Bronchial epithelial cell (primary cell): ENCODE data around the gene GPR84. TPM values are rescaled to one million over a fixed set of nuclear protein-coding genes. Genes with fewer than 3 reads are reported as not detected.

Source experiments
- DNase-seq: peaks from one replicate; pipeline ENCODE4 v3.0.0-alpha.2; 2010; ENCODE audit warnings: low read depth
- FAIRE-seq: peaks from 2 replicates; lab custom pipeline; 2011; peaks lifted over from hg19 to GRCh38; lab: Jason Lieb, UNC
- H3K27me3 ChIP-seq: 2 replicates; pipeline ENCODE4 v1.5.1; 2011; ENCODE audit warnings: low read length; ENCODE audit not compliant: control insufficient read depth, insufficient read depth
- H3K36me3 ChIP-seq: 2 replicates; pipeline ENCODE4 v1.5.1; 2011; ENCODE audit warnings: low read length; ENCODE audit not compliant: control insufficient read depth, insufficient read depth
- H3K4me3 ChIP-seq: 2 replicates; pipeline ENCODE4 v1.5.1; 2011; ENCODE audit warnings: mild to moderate bottlenecking, low read depth, low read length, control low read depth
- total RNA-seq: library from RNA; depleted of rRNA; stranded (reverse); fragments of >200 nt; gene quantifications from 2 replicates; pipeline ENCODE4 v1.2.1, GENCODE V29; 2014
- TF ChIP-seq, protein P1 (sequence below): IDR thresholded peaks from 2 replicates; pipeline ENCODE4 v1.5.1; 2011; ENCODE audit warnings: mild to moderate bottlenecking, moderate library complexity, low read length, control low read depth, inconsistent platforms; ENCODE audit not compliant: insufficient read depth, severe bottlenecking

GPR84 gene
- total RNA-seq, 1 donor from 2014 or later = not detected

DNA sequence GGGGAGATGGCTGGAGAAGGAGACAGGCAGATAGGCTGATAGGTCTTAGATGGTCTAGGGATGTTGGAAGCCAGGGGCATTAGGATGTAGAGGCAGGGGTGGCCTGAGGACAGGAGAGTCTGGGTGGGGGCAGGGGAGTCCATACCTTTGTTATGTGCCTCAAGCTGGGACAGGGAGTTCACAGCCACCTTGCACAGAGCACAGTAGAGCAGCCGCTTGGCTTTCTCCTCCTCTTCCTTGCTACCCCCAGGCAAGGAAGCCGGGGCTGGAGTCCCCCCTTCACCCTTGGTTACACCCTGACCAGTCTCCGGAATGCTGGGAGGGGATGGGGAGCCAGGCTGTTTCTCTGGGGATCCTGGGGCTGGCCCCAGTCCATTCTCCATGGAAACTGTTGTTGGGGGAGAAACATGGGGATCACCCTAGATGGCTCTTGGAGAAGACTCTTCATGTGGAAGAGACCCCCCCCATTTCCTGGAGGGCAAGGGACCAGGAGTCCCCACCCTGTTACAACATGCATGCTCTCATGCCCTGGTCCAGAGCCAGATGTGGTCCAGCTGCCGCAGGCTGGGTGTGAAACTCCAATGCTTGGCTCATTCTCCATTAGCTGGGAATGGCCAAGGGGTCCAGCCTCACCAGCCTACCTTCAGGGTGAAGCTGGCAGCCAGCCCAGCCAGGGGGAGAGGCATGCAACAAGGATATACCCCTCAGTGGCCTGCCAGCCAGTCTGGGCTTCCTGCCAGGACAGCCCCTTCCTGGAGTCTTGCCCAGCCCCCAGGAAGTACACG lies 7.2 kb upstream of the GPR84 start:
- FAIRE-seq = no peak
- H3K36me3 ChIP-seq = peaks cover 42% of the 10 kb centered on the region
- H3K27me3 ChIP-seq = no peaks in the 10 kb centered on the region
- no peak for DNase-seq
- no peak overlapping the region for H3K4me3 ChIP-seq
- TF ChIP-seq, protein P1, sequence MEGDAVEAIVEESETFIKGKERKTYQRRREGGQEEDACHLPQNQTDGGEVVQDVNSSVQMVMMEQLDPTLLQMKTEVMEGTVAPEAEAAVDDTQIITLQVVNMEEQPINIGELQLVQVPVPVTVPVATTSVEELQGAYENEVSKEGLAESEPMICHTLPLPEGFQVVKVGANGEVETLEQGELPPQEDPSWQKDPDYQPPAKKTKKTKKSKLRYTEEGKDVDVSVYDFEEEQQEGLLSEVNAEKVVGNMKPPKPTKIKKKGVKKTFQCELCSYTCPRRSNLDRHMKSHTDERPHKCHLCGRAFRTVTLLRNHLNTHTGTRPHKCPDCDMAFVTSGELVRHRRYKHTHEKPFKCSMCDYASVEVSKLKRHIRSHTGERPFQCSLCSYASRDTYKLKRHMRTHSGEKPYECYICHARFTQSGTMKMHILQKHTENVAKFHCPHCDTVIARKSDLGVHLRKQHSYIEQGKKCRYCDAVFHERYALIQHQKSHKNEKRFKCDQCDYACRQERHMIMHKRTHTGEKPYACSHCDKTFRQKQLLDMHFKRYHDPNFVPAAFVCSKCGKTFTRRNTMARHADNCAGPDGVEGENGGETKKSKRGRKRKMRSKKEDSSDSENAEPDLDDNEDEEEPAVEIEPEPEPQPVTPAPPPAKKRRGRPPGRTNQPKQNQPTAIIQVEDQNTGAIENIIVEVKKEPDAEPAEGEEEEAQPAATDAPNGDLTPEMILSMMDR = no peak

DNA sequence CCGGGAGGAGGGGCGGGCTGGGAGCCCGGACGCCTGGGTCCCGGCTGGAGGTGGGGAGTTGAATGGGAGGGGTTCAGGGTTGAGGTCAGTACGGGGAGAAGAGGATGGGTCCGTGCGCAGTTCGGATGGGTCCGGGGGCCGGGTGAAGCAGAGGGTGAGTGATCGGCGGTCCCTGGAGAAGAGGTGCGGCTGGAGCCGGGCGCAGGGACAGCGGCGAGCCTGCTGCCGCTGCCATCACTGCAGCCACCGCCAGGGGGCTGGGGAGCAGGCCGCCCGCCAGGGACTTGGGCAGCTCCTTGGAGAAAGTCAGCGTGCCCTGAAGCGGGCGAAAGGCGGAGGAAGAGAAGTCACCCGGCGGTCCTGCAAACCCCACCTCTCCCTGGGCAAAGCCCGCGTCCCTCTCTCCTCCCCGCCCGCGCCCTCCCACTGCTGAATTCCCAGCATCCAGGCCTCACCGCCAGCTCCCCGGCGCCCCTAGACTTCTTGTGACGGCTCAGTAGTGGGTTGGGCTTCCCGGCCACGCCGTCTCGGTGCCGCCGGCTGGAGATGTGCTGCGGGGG lies 6.0 kb upstream of the GPR84 start:
- peaks cover 34% of the 10 kb centered on the region for H3K36me3 ChIP-seq
- H3K4me3 ChIP-seq = no peak overlapping the region
- FAIRE-seq = no peak
- TF ChIP-seq, protein P1 = peak; percentile 96
- peak; percentile 54 for DNase-seq
- H3K27me3 ChIP-seq = no peaks in the 10 kb centered on the region

DNA sequence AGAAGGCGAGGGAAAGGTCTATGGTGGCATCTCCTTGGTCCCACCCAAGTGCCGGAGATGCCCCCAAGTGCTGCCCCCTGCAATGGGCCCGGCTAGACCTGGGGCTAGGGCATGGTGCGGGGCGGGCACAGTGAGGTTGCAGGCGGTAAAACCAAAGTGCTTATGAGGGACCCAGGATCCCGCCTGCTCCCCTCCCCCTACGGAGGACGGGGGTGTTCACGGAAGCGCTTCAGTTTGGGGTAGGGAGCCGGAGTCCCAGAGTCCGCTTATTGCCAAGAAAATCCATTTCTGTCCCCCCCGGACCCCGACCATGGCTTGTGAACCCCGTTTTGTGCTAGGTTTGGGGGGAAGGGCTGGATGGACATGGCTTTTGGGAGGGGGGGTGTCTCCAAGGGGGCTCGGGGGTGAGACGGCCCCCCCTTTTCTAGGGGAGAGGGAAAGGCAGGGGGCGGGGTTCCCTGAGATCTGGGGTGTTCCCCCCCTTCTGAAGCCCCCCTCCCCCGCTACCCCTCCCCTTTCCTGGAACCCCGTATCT lies 5.4 kb upstream of the GPR84 start:
- no peak for FAIRE-seq

DNA sequence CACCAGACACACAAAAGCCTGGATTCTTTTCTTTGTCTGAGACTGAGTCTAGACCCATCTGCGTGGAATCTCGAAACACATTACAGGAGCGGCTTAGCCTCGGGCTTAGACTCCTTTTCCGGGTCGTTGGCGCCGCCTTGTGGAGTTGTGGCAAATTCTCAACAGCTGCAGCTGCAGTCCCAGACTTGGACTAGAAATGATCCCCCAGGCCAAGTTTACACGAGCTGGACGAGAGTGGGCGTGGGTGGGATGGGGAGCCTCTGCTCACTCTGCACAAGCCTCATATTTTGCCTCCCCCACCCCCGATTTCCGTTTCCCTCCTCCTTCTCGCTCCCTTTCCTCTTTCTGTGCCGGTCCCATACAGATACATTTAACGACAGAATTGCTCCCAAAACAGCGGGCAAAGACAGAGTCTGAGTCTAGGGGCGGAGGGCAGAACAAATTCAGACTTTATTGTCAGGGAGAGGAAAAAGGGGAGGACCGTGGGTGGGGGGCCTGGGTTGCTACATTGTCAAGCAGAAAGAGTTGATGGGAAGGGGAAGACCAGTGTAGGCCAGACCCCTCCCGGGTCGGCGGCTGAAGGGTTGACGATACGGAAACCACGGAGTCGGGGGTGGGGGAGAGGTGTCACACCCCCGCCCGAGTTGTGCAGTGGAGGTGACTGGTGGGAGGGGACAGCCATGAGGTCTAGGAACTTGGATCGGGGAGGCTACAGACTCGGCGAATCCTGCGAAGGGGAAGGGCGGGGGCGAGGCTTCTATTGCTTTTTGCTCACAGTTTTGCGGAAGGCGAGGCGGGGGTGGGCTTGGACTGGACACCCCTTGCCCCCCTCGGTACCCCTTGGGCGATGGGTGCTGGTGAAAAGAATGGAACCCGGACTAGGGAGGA lies 4.7 kb upstream of the GPR84 start:
- Histone ChIP-seq H3K36me3 (peaks cover 25% of the 10 kb centered on the region), H3K27me3 (no peaks in the 10 kb centered on the region), H3K4me3 (no peak overlapping the region)
- TF ChIP-seq, protein P1 = peak; percentile 92
- DNase-seq = peak; percentile 69
- no peak for FAIRE-seq

More for the DNA sequence above, 5.4 kb upstream of the GPR84 start:
- no peak overlapping the region for H3K4me3 ChIP-seq
- TF ChIP-seq, protein P1 = no peak
- H3K36me3 ChIP-seq = peaks cover 30% of the 10 kb centered on the region
- H3K27me3 ChIP-seq = no peaks in the 10 kb centered on the region
- DNase-seq = no peak

DNA sequence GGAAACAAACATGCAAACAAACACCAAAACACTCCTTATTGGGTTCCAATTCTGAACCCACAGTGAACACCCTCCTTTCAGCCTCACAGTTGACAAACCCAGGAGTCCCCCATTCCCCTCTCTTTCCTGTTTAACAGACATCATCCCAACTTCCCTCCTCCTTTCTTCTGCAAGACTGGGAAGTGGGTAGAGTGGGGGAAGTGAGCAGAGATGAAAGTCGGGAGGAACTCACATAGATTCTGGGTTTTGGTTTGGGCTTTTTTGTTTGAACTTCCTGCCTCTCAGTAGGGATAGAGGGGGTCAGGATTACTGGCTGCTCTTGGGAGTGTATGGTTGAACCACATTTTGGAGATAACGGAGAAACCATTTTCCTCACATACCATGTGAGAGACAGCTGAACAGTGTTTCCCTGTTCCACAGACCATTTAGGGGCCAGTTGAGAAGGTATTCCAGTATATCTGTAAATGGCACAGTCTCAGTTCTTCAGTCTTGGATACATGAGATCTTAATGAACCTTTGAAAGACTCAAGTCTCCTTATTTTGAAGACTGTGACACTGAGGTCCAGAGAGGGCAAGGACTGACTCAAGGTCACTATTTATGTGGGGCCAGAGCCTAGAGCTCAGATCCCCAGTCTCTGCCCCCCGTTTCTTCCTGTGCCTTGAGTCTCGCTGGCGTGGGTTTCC lies 3.9 kb upstream of the GPR84 start:
- FAIRE-seq (no peak), DNase-seq (no peak)
- TF ChIP-seq, protein P1 = no peak
- Histone ChIP-seq H3K36me3 (peaks cover 21% of the 10 kb centered on the region), H3K4me3 (no peak overlapping the region), H3K27me3 (no peaks in the 10 kb centered on the region)
